ENCODE results near the gene ZNF276.

The ZNF276 gene

GRCh38 chr16:89689142-89689541 is 32.2 kb upstream of the ZNF276 start:
- TF ChIP-seq, protein P1, sequence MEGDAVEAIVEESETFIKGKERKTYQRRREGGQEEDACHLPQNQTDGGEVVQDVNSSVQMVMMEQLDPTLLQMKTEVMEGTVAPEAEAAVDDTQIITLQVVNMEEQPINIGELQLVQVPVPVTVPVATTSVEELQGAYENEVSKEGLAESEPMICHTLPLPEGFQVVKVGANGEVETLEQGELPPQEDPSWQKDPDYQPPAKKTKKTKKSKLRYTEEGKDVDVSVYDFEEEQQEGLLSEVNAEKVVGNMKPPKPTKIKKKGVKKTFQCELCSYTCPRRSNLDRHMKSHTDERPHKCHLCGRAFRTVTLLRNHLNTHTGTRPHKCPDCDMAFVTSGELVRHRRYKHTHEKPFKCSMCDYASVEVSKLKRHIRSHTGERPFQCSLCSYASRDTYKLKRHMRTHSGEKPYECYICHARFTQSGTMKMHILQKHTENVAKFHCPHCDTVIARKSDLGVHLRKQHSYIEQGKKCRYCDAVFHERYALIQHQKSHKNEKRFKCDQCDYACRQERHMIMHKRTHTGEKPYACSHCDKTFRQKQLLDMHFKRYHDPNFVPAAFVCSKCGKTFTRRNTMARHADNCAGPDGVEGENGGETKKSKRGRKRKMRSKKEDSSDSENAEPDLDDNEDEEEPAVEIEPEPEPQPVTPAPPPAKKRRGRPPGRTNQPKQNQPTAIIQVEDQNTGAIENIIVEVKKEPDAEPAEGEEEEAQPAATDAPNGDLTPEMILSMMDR (IDR thresholded peaks at IDR 0.05): no peak

DNA sequence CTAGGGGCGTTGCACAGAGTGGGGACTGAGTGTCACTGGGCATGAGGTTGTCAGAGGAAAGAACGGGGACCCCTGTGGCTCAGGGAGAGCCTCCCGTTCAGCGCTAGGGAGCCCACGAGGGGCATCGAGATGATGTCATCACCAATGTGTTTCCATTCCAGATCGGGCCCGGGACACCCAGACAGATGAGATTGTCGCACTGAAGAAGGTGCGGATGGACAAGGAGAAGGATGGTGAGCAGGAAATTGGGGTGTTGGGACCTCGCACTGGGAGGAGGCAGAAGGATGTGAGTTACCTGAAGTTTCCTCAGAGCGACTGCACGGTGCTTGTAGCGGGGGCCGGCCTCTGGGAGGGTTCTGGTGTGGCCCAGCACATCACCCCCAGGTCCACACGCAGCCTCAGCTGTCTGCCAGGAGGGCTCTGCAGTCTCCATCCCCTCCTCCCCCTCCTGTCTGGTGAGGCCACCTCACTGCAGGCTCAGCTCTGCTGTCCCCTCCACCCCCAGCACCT is 30.9 kb upstream of the ZNF276 start:
- TF ChIP-seq, protein P1 (IDR thresholded peaks at IDR 0.05): no peak

GRCh38 chr16:89691231-89691985 is 29.9 kb upstream of the ZNF276 start:
- TF ChIP-seq, protein P1 (IDR thresholded peaks at IDR 0.05): no peak

DNA sequence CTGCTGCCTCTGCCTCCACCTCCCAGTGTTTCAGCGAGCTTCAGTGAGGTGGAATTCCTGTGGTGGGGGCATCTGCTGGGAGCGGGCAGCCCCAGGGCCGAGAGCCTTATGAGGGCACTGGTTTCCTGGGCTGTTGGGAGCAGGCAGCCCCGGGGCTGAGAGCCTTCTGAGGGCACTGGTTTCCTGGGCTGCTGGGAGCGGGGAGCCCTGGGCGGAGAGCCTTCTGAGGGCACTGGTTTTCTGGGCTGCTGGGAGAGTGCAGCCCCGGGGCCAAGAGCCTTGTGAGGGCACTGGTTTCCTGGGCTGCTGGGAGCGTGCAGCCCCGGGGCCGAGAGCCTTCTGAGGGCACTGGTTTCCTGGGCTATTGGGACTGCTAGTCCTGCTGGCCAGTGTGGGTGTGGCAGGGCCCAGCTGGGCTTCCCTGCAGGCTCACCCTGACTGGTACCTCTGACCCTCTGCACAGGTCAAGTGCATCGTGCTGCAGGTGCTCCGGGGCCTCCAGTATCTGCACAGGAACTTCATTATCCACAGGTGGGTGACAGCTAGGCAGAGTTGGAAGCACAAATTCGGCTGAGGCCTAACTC is 29.3 kb upstream of the ZNF276 start:
- TF ChIP-seq, protein P1 (IDR thresholded peaks at IDR 0.05): no peak

- TF ChIP-seq, protein P1 (IDR thresholded peaks at IDR 0.05): no peak
Measured at GRCh38 chr16:89693289-89693731, 28.0 kb upstream of the ZNF276 start.

- TF ChIP-seq, protein P1 (IDR thresholded peaks at IDR 0.05): no peak
Measured at GRCh38 chr16:89693931-89694783, 27.2 kb upstream of the ZNF276 start.

DNA sequence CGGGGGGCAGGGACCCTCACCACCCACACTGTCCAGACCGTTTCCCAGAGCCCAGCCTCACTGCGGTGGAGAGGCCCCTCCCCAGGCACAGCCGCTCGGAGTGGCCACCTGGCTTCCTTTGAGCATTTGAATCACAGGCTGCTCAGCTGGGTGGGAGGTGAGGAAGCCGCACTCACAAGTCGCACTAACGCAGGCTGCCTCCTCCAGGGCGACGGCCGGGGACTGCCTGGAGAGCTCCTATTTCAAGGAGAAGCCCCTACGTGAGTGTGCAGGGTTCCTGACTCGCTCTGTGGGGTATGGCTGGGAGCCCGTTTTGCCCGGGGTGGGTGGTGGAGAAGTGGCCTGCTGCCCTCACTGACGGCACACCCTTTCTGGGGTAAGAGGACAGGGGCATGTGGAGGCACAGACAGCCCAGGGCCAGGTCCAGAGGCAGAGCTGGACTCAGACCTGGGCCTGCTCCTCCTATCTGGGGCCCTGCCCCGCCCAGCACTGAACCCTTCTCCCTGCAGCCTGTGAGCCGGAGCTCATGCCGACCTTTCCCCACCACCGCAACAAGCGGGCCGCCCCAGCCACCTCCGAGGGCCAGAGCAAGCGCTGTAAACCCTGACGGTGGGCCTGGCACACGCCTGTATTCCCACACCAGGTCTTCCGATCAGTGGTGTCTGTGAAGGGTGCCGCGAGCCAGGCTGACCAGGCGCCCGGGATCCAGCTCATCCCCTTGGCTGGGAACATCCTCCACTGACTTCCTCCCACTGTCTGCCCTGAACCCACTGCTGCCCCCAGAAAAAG is 26.1 kb upstream of the ZNF276 start:
- TF ChIP-seq, protein P1 (IDR thresholded peaks at IDR 0.05): no peak

All from LNCAP (cell line).